VCaP (cell line): ENCODE results near the gene SNX13.

Experiments
- H3K27ac ChIP-seq: fragments of 450-650 bp; 2 replicates; pipeline ENCODE4 v1.5.1; 2017
- TF ChIP-seq, protein P1 (sequence below): fragments of 450-650 bp; conservative IDR thresholded peaks from 2 replicates; pipeline ENCODE4 v1.5.1; 2017; ENCODE audit warnings: mild to moderate bottlenecking, moderate library complexity

The SNX13 gene

DNA sequence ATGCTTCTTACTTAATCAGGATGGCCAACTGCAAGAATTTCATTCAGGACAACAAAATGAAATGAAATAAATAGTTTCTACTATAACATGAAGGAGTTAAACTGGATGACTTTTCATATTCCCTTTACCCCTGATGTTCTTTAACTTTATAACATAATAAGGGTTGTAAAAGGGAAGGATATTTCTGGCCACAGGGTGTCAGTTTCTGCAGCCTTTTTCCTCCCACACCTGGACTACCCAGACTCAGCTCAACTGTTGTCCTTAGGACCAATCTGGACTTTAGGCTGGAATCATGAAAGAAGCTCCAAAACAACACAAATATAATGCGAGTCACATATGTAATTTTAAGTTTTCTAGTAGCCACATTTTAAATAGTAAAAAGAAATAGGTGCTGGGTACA, 44.0 kb upstream of the SNX13 start:
- TF ChIP-seq, protein P1, sequence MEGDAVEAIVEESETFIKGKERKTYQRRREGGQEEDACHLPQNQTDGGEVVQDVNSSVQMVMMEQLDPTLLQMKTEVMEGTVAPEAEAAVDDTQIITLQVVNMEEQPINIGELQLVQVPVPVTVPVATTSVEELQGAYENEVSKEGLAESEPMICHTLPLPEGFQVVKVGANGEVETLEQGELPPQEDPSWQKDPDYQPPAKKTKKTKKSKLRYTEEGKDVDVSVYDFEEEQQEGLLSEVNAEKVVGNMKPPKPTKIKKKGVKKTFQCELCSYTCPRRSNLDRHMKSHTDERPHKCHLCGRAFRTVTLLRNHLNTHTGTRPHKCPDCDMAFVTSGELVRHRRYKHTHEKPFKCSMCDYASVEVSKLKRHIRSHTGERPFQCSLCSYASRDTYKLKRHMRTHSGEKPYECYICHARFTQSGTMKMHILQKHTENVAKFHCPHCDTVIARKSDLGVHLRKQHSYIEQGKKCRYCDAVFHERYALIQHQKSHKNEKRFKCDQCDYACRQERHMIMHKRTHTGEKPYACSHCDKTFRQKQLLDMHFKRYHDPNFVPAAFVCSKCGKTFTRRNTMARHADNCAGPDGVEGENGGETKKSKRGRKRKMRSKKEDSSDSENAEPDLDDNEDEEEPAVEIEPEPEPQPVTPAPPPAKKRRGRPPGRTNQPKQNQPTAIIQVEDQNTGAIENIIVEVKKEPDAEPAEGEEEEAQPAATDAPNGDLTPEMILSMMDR = no peak
- no peak overlapping the region for H3K27ac ChIP-seq

DNA sequence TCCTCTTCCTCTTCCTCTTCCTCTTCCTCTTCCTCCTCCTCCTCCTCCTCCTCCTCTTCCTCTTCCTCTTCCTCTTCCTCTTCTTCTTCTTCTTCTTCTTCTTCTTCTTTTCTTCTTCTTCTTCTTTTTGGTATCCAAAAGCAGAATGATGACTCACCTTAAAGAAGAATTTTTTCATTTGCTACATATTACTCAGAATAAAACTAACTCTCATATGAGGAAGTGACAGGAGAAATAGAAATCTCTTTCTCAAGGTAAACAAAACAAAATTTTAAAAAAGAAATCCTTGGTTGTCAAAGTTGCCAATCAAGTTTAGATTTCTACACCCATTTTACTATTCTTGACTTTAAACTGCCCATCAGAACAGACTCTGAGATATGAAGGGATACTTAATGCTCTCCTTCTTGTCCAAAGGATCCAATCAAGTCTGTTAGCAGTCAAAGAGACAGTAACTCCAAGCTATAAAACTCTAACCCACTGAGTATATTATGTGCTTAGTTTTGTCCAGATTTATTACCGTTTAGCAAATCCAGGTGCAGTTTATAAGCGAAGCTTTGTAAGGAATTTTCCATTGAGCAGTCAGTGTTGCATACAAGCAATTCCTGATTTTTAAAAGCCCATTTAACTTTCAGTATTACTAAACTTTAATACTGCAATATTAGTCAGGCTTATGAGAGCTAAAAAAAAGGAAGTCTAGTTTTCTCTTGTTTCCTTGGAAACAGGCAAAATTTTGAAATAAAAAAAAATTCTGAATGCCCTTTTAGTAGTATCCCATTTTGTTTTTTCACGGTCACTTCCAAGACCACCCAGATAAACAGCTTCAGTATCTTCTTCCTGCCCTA, 43.1 kb upstream of the SNX13 start:
- no peak overlapping the region for H3K27ac ChIP-seq
- TF ChIP-seq, protein P1 = no peak

DNA sequence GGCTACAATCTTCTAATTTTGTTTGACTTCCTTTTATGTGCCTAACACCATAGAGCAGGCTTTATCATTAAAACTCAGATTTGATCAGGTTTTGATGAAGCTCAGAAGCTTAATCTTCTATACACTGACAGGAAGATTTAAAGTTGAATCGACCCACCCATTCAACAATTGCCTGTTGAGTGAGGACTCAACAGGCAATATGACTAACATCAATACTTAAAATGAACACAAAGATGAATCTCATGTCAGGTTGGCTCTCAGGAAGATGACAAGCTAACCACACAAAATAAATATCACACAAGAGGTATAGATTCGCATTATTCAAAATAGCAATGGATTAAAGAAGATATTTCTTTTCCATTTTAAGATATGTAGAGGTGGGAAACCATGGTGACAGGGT, 36.7 kb upstream of the SNX13 start:
- no peak overlapping the region for H3K27ac ChIP-seq
- TF ChIP-seq, protein P1 = no peak

DNA sequence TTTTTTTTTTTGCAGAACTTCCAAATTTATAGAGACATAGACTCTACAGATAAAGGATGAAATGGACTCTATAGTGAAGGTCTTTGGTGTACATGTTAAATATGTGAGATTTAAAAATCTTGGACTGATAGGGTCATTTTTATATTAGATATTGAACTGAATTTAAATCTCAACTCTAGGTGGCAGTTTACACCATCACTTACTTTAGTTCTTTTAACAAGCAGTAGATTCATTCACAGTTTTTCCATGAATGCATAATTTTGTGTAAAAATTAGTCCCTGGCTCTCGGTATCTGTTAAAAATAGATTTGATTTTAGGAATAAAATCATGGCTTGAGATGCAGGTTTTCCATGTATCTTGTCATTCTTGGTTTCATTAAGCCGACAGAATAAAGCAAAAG, 31.1 kb upstream of the SNX13 start:
- no peak overlapping the region for H3K27ac ChIP-seq
- TF ChIP-seq, protein P1 = peak; percentile 37

DNA sequence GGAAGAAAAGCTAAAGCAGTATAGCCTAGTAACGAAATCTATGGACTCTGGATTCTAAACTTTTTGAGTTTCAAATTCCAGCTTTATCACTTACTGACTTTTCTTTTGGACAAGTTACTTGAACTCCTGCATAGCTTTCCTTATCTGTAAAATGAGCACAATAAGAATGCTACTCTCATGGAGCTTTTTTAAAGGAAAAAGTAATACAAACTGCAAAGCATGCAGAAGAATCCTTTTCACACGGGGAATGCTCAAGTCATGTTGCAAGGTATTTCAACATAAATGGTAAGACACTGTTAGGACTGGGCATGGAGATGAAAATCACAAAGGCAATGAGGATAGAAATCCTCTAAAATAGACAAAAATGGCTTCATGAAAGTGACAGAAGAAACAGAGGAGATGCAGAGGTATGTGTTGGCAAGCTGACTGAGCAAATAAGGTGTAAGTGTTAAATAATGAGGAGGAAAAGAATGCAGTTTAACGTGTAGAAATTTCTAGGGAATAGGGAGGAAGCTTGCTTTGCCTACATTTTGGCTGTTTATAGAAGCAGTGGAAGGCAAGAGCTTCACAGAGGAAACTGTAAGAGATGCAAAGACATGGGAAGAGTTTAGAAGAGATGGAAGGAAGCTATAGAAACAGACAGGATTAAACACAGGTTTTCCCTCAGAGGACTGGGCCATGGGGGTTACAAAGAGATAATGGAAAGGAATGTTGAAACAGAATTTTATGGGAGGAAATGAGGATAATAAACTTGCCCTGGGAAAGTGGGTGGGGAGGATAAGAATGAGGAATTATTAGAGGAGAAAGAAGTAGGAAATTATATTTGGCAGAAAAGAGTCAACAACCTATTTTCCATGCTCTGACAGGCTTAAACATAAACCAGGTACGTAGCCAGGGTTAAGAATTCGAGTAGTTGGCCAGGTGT, 28.8 kb upstream of the SNX13 start:
- TF ChIP-seq, protein P1 = no peak

DNA sequence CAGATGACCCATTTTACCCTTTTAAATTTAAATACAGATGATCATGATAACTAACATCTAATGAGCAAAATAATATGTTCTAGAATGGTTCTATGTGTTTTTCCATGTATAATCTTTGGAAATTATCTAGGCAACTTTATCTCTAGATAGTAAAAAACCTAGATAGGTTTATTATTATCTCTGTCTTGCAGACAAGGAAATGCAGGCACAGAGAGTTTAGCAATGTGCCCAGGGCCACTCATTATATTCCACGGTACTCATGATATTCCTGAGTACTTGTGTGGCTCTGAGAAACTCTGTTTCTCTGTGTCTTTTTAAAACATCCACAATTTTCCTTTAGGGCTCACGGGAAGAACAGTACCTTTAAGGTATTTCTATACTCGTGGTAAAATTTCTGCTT, 26.4 kb upstream of the SNX13 start:
- TF ChIP-seq, protein P1 = no peak
- no peak overlapping the region for H3K27ac ChIP-seq

More for the DNA sequence above, 28.8 kb upstream of the SNX13 start:
- no peak overlapping the region for H3K27ac ChIP-seq

DNA sequence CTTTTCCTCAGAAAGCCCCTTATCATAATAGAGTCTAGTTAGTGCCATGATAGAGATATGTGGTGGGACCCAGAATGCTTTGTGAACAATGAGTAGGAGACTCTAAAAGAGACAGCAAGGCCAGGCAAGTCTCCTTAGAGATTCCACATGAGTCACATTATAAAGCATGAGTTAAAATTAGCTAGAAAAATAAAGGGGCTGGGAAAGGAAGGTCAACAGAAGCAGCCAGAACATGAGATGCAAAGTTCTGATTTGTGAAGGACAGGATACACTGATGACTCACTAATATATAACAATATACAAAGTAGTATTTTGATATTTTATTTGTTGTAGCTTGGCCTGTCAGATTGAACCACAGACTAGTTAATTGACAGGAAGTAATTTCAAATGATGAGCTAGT, 25.3 kb upstream of the SNX13 start:
- TF ChIP-seq, protein P1 = no peak

More for the DNA sequence above, 25.3 kb upstream of the SNX13 start:
- H3K27ac ChIP-seq = no peak overlapping the region
